ENCODE data around the gene SHCBP1L.

SHCBP1L gene

DNA sequence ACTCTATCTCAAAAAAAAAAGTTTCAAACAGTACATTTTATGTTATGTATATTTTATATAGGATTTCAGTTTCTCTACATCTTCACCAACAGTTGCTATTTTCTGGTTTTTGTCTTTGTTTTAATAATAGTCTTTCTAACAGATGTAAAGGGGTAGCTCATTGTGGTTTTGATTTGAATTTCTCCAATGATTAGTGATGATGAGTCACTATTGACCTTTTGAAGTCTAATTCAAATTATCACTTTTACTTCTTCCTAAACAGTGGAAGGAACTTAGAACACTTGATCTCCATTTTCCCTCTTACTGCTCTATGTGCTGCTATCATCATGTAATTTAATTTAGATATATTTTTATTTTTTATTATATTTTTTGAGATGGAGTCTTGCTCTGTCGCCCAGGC, 31.7 kb upstream of the SHCBP1L start:
- H3K36me3 ChIP-seq (replicated peaks; ENCODE audit: insufficient read depth, low read length): no peaks in the 10 kb centered on the region
- no peak overlapping the region for H3K4me2 ChIP-seq (ENCODE audit: low read depth, low read length)
- H2AFZ ChIP-seq (ENCODE audit: low read length): no peak overlapping the region
- H3K27ac ChIP-seq (ENCODE audit: low read length): no peak overlapping the region
- H3K9ac ChIP-seq (ENCODE audit: low read length): no peak overlapping the region
- H3K27me3 ChIP-seq (replicated peaks; ENCODE audit: insufficient read depth, low read length): no peaks in the 10 kb centered on the region
- H3K79me2 ChIP-seq (ENCODE audit: low read length): no peaks in the 10 kb centered on the region
- no peak for DNase-seq
- no peaks in the 10 kb centered on the region for H3K4me1 ChIP-seq (ENCODE audit: low read length)
- H3K9me2 ChIP-seq (replicated peaks; ENCODE audit: insufficient read depth, low read length): no peaks in the 10 kb centered on the region
- no peaks in the 10 kb centered on the region for H3F3A ChIP-seq (ENCODE audit: insufficient read depth, low read length)
- H3K4me3 ChIP-seq (ENCODE audit: low read length): no peak overlapping the region
- no peaks in the 10 kb centered on the region for H3K9me3 ChIP-seq (replicated peaks; ENCODE audit: insufficient read depth, low read length)
- no peaks in the 10 kb centered on the region for H4K20me1 ChIP-seq (ENCODE audit: insufficient read depth, low read length)
- TF ChIP-seq EZH2phosphoT487 (IDR thresholded peaks at IDR 0.05; ENCODE audit: low read length): no peak
- TF ChIP-seq, protein P1, sequence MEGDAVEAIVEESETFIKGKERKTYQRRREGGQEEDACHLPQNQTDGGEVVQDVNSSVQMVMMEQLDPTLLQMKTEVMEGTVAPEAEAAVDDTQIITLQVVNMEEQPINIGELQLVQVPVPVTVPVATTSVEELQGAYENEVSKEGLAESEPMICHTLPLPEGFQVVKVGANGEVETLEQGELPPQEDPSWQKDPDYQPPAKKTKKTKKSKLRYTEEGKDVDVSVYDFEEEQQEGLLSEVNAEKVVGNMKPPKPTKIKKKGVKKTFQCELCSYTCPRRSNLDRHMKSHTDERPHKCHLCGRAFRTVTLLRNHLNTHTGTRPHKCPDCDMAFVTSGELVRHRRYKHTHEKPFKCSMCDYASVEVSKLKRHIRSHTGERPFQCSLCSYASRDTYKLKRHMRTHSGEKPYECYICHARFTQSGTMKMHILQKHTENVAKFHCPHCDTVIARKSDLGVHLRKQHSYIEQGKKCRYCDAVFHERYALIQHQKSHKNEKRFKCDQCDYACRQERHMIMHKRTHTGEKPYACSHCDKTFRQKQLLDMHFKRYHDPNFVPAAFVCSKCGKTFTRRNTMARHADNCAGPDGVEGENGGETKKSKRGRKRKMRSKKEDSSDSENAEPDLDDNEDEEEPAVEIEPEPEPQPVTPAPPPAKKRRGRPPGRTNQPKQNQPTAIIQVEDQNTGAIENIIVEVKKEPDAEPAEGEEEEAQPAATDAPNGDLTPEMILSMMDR (IDR thresholded peaks at IDR 0.05; ENCODE audit: low read length): no peak

DNA sequence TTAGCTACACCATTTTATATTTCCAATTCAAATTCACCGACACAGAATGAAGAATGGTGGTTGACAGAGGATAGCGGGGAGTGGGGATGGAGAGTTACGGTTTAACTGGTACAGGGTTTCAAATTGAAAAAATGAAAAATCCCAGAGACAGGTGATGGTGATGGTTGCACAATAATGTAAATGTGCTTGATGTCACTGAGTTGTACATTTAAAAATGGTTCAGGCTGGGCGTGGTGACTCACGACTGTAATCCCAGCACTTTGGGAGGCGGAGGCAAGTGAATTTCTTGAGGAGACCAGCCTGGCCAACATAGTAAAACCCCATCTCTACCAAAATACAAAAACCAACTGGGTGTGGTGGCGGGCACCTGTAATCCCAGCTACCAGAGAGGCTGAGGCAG, 31.2 kb upstream of the SHCBP1L start:
- TF ChIP-seq, protein P1 (IDR thresholded peaks at IDR 0.05; ENCODE audit: low read length): no peak
- TF ChIP-seq EZH2 (optimal IDR thresholded peaks at IDR 0.05; ENCODE audit: low read depth, low read length) (no peak), EZH2phosphoT487 (IDR thresholded peaks at IDR 0.05; ENCODE audit: low read length) (no peak)
- H3K27me3 ChIP-seq (replicated peaks; ENCODE audit: insufficient read depth, low read length): no peaks in the 10 kb centered on the region
- H3K4me2 ChIP-seq (ENCODE audit: low read depth, low read length): no peak overlapping the region
- no peaks in the 10 kb centered on the region for H3K79me2 ChIP-seq (ENCODE audit: low read length)
- H3K27ac ChIP-seq (ENCODE audit: low read length): no peak overlapping the region
- H3K4me1 ChIP-seq (ENCODE audit: low read length): no peaks in the 10 kb centered on the region
- H3K9me3 ChIP-seq (replicated peaks; ENCODE audit: insufficient read depth, low read length): no peaks in the 10 kb centered on the region
- H3K4me3 ChIP-seq (ENCODE audit: low read length): no peak overlapping the region
- H4K20me1 ChIP-seq (ENCODE audit: insufficient read depth, low read length): no peaks in the 10 kb centered on the region
- H3K9ac ChIP-seq (ENCODE audit: low read length): no peak overlapping the region
- H3F3A ChIP-seq (ENCODE audit: insufficient read depth, low read length): no peaks in the 10 kb centered on the region
- DNase-seq: no peak
- no peaks in the 10 kb centered on the region for H3K36me3 ChIP-seq (replicated peaks; ENCODE audit: insufficient read depth, low read length)
- no peaks in the 10 kb centered on the region for H3K9me2 ChIP-seq (replicated peaks; ENCODE audit: insufficient read depth, low read length)
- H2AFZ ChIP-seq (ENCODE audit: low read length): no peak overlapping the region

DNA sequence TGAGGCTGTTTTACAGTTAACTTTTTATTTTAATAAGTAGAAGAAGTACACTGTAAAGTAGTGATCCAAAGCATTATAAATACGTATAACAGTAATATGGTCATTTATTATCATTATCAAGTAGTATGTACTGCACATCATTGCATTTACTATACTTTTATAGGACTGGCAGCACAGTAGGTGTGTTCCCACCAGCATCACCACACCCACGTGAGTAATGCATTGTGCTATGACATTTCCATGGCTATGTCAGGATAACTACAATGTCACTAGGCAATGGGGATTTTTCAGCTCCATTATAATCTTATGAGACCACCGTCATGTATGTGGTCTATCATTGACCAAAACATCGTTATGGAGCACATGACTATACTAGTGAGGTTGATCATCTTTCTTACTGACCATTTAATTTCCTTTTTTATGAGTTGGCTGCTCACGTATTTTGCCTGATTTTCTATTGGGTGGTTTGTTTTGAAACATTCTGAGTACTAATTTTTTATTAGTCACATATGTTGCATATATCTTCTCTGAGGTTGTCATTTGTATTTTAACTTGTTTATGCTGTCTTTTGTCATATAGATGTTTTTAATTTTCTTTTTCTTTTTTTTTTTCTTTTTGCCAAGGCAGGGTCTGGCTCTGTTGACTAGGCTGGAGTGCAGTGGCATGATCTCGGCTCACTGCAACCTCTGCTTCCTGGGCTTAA, 25.3 kb upstream of the SHCBP1L start:
- Histone ChIP-seq H4K20me1 (ENCODE audit: insufficient read depth, low read length) (no peaks in the 10 kb centered on the region), H3K9me3 (replicated peaks; ENCODE audit: insufficient read depth, low read length) (no peaks in the 10 kb centered on the region), H3K4me3 (ENCODE audit: low read length) (no peak overlapping the region), H3K36me3 (replicated peaks; ENCODE audit: insufficient read depth, low read length) (no peaks in the 10 kb centered on the region), H3K27me3 (replicated peaks; ENCODE audit: insufficient read depth, low read length) (no peaks in the 10 kb centered on the region), H3K27ac (ENCODE audit: low read length) (no peak overlapping the region), H3K4me1 (ENCODE audit: low read length) (no peaks in the 10 kb centered on the region), H3K9ac (ENCODE audit: low read length) (no peak overlapping the region), H2AFZ (ENCODE audit: low read length) (no peak overlapping the region), H3F3A (ENCODE audit: insufficient read depth, low read length) (no peaks in the 10 kb centered on the region), H3K4me2 (ENCODE audit: low read depth, low read length) (no peak overlapping the region), H3K9me2 (replicated peaks; ENCODE audit: insufficient read depth, low read length) (no peaks in the 10 kb centered on the region), H3K79me2 (ENCODE audit: low read length) (no peaks in the 10 kb centered on the region)
- no peak for DNase-seq
- TF ChIP-seq EZH2phosphoT487 (IDR thresholded peaks at IDR 0.05; ENCODE audit: low read length): no peak
- TF ChIP-seq, protein P1 (IDR thresholded peaks at IDR 0.05; ENCODE audit: low read length): no peak
- no peak for TF ChIP-seq EZH2 (optimal IDR thresholded peaks at IDR 0.05; ENCODE audit: low read depth, low read length)

All from MM.1S (cell line).